ENCODE results near the gene HEPACAM. TPM values are rescaled to one million over a fixed set of nuclear protein-coding genes. Genes with fewer than 3 reads are reported as not detected.

Gene HEPACAM
- total RNA-seq, 1 donor from 2014 or later, result 3.4 TPM

DNA sequence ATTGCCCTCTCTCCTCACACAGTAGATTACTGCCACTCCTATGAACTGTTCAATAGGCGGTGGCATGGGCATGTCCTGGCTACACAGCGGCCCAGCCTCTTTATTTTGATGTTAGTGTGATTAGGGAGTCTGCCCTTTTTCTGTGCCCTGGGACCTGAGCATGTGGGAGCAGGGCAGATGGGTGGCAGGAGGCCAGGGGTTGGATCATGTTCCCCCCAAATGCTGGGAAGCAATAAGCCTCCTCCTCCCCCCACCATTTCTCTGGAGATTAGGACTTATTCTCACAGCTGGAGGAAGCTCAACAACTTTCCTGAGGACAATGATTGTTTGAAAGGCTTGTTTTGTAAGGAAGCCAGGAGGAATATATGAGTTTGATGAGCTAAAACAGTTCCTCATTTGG is 15.9 kb downstream of the HEPACAM start:
- Histone ChIP-seq H3K27me3 (no peaks in the 10 kb centered on the region), H3K4me1 (no peaks in the 10 kb centered on the region), H3K27ac (no peak overlapping the region), H3K9me3 (no peaks in the 10 kb centered on the region), H3K4me3 (no peak overlapping the region), H3K36me3 (no peaks in the 10 kb centered on the region)
- TF ChIP-seq, protein P1, sequence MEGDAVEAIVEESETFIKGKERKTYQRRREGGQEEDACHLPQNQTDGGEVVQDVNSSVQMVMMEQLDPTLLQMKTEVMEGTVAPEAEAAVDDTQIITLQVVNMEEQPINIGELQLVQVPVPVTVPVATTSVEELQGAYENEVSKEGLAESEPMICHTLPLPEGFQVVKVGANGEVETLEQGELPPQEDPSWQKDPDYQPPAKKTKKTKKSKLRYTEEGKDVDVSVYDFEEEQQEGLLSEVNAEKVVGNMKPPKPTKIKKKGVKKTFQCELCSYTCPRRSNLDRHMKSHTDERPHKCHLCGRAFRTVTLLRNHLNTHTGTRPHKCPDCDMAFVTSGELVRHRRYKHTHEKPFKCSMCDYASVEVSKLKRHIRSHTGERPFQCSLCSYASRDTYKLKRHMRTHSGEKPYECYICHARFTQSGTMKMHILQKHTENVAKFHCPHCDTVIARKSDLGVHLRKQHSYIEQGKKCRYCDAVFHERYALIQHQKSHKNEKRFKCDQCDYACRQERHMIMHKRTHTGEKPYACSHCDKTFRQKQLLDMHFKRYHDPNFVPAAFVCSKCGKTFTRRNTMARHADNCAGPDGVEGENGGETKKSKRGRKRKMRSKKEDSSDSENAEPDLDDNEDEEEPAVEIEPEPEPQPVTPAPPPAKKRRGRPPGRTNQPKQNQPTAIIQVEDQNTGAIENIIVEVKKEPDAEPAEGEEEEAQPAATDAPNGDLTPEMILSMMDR (IDR thresholded peaks at IDR 0.05), result no peak
- TF ChIP-seq POLR2AphosphoS5 (IDR thresholded peaks at IDR 0.05; ENCODE audit: insufficient read depth in 1 of 2, low read depth in 1 of 2) (no peak), POLR2A (IDR thresholded peaks at IDR 0.05) (no peak)
- intact Hi-C loops (cut with DNase I), result no loop called here
- DNase-seq (ENCODE audit: extremely low spot score in 2 of 2), result peak in 1 of 2 donors; percentile 89

DNA sequence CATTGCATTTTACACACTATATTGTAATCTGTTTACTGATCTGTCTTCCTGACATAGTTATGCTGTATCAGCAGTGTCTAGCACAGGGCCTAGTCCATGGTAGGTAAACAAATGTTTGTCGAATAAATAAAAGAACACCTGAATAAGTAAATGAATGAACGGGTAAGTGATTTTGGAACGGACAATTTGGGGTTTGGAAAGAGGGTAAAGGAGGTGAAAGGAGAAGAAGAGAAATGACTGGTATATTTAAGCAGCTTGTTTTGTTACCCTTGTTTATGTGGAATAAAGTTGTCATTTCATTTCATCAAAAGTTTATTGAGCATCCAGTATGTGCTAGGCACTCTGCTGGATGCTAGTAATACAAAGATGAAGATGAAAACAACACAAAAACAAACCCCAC is 16.9 kb downstream of the HEPACAM start, which contains the start of gene HEPN1:
Gene HEPN1 (plus strand): TSS at position 301 of the 400 bp plus-strand sequence.
- DNase-seq (ENCODE audit: extremely low spot score in 2 of 2), result no peak
- H3K27me3 ChIP-seq, result no peaks in the 10 kb centered on the region
- no peak within 1 kb of the TSS for H3K4me3 ChIP-seq
- no peak within 1 kb of the TSS for H3K27ac ChIP-seq
- intact Hi-C loops (cut with DNase I), result no loop called here
- TF ChIP-seq, protein P1 (IDR thresholded peaks at IDR 0.05), result no peak
- TF ChIP-seq POLR2A (IDR thresholded peaks at IDR 0.05) (no peak), POLR2AphosphoS5 (IDR thresholded peaks at IDR 0.05; ENCODE audit: insufficient read depth in 1 of 2, low read depth in 1 of 2) (no peak)
- H3K9me3 ChIP-seq, result no peaks in the 10 kb centered on the region
- H3K4me1 ChIP-seq, result no peaks in the 10 kb centered on the region
- H3K36me3 ChIP-seq, result no peaks in the 10 kb centered on the region

GRCh38 chr11:124917115-124917637 is 18.7 kb downstream of the HEPACAM start:
- H3K27me3 ChIP-seq, result no peaks in the 10 kb centered on the region
- H3K9me3 ChIP-seq, result no peaks in the 10 kb centered on the region
- no peak overlapping the region for H3K4me3 ChIP-seq
- H3K27ac ChIP-seq, result no peak overlapping the region
- no peaks in the 10 kb centered on the region for H3K4me1 ChIP-seq
- no peaks in the 10 kb centered on the region for H3K36me3 ChIP-seq
- TF ChIP-seq POLR2AphosphoS5 (IDR thresholded peaks at IDR 0.05; ENCODE audit: insufficient read depth in 1 of 2, low read depth in 1 of 2), result no peak
- TF ChIP-seq, protein P1 (IDR thresholded peaks at IDR 0.05), result no peak
- TF ChIP-seq POLR2A (IDR thresholded peaks at IDR 0.05), result no peak
- intact Hi-C loops (cut with DNase I), result no loop called here
- DNase-seq (ENCODE audit: extremely low spot score in 2 of 2), result no peak

DNA sequence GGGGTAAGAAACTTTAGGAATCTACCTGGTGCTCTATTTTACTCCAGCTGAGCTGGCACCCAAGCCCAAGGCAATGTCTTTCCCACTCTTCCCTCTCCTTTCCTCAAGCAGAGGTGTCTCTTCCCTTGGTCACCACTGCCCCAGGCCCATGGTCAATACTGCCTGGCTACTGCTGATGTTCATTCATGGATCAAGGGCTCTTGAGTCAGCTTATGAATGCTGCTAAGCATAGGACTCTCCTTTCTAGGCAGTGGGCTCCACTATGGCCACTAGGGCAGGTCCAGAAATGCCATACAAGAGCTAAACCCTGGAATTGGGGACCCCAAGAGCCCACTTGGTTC is 19.5 kb downstream of the HEPACAM start:
- Histone ChIP-seq H3K27me3 (no peaks in the 10 kb centered on the region), H3K4me3 (no peak overlapping the region), H3K27ac (no peak overlapping the region), H3K9me3 (no peaks in the 10 kb centered on the region), H3K4me1 (no peaks in the 10 kb centered on the region), H3K36me3 (no peaks in the 10 kb centered on the region)
- DNase-seq (ENCODE audit: extremely low spot score in 2 of 2), result no peak
- intact Hi-C loops (cut with DNase I), result no loop called here
- TF ChIP-seq, protein P1 (IDR thresholded peaks at IDR 0.05), result no peak
- TF ChIP-seq POLR2AphosphoS5 (IDR thresholded peaks at IDR 0.05; ENCODE audit: insufficient read depth in 1 of 2, low read depth in 1 of 2), result no peak
- TF ChIP-seq POLR2A (IDR thresholded peaks at IDR 0.05), result no peak

DNA sequence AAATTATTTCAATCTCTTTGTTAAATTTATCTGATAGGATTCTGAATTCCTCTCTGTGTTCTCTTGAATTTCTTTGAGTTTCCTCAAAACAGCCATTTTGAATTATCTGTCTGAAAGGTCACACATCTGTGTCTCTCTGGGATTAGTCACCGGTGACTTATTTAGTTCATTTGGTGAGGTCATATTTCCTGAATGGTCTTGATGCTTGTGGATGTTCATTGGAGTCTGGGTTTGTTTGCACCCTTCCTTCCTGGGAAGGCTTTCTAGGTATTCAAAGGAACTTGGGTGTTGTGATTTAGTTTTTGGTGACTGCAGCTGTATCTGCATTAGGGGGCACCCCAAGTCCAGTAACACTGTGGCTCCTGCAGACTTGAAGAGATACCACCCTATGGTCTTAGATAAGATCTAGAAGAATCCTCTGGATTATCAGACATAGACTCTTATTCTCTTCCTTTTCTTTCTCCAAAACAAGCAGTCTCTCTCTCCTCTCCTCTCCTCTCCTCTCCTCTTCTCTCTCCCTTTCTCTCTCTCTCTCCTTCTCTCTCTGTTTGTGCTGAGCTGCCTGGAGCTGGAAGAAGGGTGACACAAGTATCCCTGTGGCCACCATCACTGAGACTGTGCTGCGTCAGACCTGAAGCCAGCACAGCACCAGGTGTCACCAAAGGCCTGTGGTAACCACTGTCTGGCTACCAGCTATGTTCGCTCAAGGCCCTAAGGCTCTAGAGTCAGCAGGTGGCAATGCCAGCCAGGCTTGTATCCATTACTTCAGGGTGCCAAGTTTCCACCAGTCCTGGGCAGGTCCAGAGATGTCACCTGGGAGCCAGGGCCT is 20.1 kb downstream of the HEPACAM start:
- intact Hi-C loops (cut with DNase I), result no loop called here
- Histone ChIP-seq H3K4me3 (no peak overlapping the region), H3K27me3 (no peaks in the 10 kb centered on the region), H3K4me1 (no peaks in the 10 kb centered on the region), H3K36me3 (no peaks in the 10 kb centered on the region), H3K27ac (no peak overlapping the region), H3K9me3 (no peaks in the 10 kb centered on the region)
- peak in 1 of 2 donors; percentile 34 for DNase-seq (ENCODE audit: extremely low spot score in 2 of 2)
- TF ChIP-seq POLR2A (IDR thresholded peaks at IDR 0.05) (no peak), POLR2AphosphoS5 (IDR thresholded peaks at IDR 0.05; ENCODE audit: insufficient read depth in 1 of 2, low read depth in 1 of 2) (no peak)
- TF ChIP-seq, protein P1 (IDR thresholded peaks at IDR 0.05), result no peak

All from vagina (tissue), 2 donors.